ENCODE results near the gene GLI2.
A peak's percentile ranks its signal among the peaks of the same experiment; 100 is the strongest.

The GLI2 gene

DNA sequence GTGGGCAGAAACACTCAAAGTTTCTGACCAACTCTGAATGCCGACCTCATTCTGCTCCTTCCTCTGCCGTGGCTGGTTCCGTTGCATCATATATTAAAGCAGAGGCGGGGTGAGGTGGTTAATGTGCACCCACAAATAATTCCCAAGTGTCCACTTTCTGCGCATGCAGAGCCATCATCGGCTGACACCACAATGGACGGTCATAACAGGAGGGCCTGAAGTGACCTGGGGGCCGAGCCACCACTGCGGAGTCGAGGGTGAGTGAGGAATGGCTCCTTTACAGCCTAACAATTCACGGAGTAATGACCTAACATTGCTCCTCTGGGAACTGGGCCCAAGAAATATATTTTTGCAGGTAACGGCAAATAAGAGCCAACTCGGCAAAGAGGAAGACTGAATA is 32.9 kb upstream of the GLI2 start:
- no peaks in the 10 kb centered on the region for H3K36me3 ChIP-seq (ENCODE audit: insufficient read depth, insufficient read length, low read length)
- H3K4me1 ChIP-seq (ENCODE audit: insufficient read depth, insufficient read length), result peaks cover 25% of the 10 kb centered on the region
- DNase-seq (ENCODE audit: low read depth, low spot score), result no peak
- TF ChIP-seq ZNF274 (IDR thresholded peaks at IDR 0.05; ENCODE audit: low read depth, low read length) (no peak), YY1 (IDR thresholded peaks at IDR 0.05; ENCODE audit: insufficient read depth, insufficient read length) (no peak), SUZ12 (IDR thresholded peaks at IDR 0.05; ENCODE audit: extremely low read depth, insufficient read depth, insufficient read length) (no peak)
- no peak overlapping the region for H3K9ac ChIP-seq (ENCODE audit: insufficient read length, low read depth)
- no peak overlapping the region for H3K4me3 ChIP-seq (ENCODE audit: insufficient read length, low read depth)
- peaks cover 7% of the 10 kb centered on the region for H3K27me3 ChIP-seq (ENCODE audit: insufficient read depth, insufficient read length)
- H3K9me3 ChIP-seq (ENCODE audit: insufficient read depth, low read length), result no peaks in the 10 kb centered on the region

DNA sequence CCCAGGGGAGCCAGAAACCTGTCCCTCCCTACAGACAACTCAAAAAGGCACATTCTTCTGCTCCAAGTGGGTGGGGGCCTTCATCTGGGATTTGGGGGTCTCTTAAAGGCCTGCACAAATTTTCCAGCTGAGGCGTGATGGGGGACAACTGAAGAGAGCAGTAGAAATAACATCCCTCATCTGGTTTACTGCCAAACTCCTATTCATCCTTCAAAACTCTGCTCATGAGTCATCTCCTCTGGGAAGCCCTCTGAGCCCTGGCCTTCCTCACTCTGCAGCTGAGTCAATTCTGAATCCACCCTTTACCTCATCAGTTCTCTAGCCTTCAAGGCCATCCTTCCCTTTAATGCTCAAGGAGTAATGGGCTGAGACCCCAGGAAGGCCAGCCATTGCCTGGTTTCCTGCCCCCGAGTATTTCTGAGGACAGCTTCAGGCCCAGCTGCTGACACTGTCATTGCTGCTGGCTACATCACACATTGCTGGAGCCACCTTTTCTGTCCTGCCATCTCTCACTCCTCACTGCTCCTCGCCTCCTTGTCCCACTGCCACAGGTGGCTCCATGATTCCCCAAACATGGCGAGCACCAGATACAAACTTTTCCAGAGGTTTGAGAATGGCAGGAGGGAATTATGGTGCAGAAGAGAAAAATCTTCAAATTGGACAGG is 32.2 kb upstream of the GLI2 start:
- Histone ChIP-seq H3K4me3 (ENCODE audit: insufficient read length, low read depth) (no peak overlapping the region), H3K27me3 (ENCODE audit: insufficient read depth, insufficient read length) (peaks cover 7% of the 10 kb centered on the region), H3K4me1 (ENCODE audit: insufficient read depth, insufficient read length) (peaks cover 27% of the 10 kb centered on the region), H3K9ac (ENCODE audit: insufficient read length, low read depth) (no peak overlapping the region), H3K36me3 (ENCODE audit: insufficient read depth, insufficient read length, low read length) (no peaks in the 10 kb centered on the region), H3K9me3 (ENCODE audit: insufficient read depth, low read length) (no peaks in the 10 kb centered on the region)
- TF ChIP-seq YY1 (IDR thresholded peaks at IDR 0.05; ENCODE audit: insufficient read depth, insufficient read length) (no peak), ZNF274 (IDR thresholded peaks at IDR 0.05; ENCODE audit: low read depth, low read length) (no peak), SUZ12 (IDR thresholded peaks at IDR 0.05; ENCODE audit: extremely low read depth, insufficient read depth, insufficient read length) (no peak)
- DNase-seq (ENCODE audit: low read depth, low spot score), result no peak

DNA sequence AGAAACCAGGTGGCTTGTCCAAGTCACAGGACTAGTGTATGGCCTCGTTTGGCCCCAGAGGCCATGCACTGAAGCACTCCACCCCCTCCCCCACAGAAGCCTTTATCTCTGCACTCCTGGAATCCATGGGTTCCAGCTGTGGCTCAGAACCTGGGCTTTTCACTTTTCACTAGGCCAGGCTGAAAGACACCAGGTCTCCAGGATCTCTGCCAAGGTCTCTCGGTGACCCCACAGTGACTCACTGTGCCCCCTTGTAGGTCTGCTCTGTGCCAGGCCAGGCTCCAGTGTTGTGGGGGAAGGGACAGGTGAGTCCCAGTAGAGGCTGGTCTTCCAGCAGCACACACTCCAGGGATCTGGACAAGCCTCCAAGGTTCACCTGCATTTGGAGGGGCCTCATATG is 31.0 kb upstream of the GLI2 start:
- no peak overlapping the region for H3K4me3 ChIP-seq (ENCODE audit: insufficient read length, low read depth)
- peaks cover 27% of the 10 kb centered on the region for H3K4me1 ChIP-seq (ENCODE audit: insufficient read depth, insufficient read length)
- no peak overlapping the region for H3K9ac ChIP-seq (ENCODE audit: insufficient read length, low read depth)
- no peaks in the 10 kb centered on the region for H3K36me3 ChIP-seq (ENCODE audit: insufficient read depth, insufficient read length, low read length)
- no peaks in the 10 kb centered on the region for H3K9me3 ChIP-seq (ENCODE audit: insufficient read depth, low read length)
- DNase-seq (ENCODE audit: low read depth, low spot score), result no peak
- no peak for TF ChIP-seq YY1 (IDR thresholded peaks at IDR 0.05; ENCODE audit: insufficient read depth, insufficient read length)
- TF ChIP-seq SUZ12 (IDR thresholded peaks at IDR 0.05; ENCODE audit: extremely low read depth, insufficient read depth, insufficient read length), result no peak
- no peak for TF ChIP-seq ZNF274 (IDR thresholded peaks at IDR 0.05; ENCODE audit: low read depth, low read length)
- peaks cover 7% of the 10 kb centered on the region for H3K27me3 ChIP-seq (ENCODE audit: insufficient read depth, insufficient read length)

DNA sequence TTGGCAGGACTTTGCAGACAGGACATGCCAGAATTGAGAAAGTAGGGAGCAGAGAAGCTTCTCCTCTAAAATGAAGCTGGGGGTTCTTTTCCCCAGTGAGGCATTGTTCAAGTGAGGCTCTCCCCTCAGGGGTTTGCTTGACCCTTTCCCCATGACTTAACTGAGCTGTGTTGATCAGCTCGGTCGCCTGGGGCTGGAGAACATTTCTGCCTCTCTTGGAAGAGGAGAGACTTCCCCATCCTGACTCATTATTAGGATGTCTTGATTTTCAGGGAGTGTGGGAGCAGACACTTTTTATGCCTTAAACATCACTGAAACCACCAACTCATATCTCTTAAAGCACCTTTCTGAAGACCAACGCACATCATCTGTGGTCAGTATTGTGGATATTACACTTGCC is 27.9 kb upstream of the GLI2 start:
- H3K4me3 ChIP-seq (ENCODE audit: insufficient read length, low read depth), result no peak overlapping the region
- peaks cover 16% of the 10 kb centered on the region for H3K4me1 ChIP-seq (ENCODE audit: insufficient read depth, insufficient read length)
- peaks cover 17% of the 10 kb centered on the region for H3K27me3 ChIP-seq (ENCODE audit: insufficient read depth, insufficient read length)
- no peaks in the 10 kb centered on the region for H3K9me3 ChIP-seq (ENCODE audit: insufficient read depth, low read length)
- TF ChIP-seq SUZ12 (IDR thresholded peaks at IDR 0.05; ENCODE audit: extremely low read depth, insufficient read depth, insufficient read length), result no peak
- no peak for TF ChIP-seq ZNF274 (IDR thresholded peaks at IDR 0.05; ENCODE audit: low read depth, low read length)
- no peak for TF ChIP-seq YY1 (IDR thresholded peaks at IDR 0.05; ENCODE audit: insufficient read depth, insufficient read length)
- no peaks in the 10 kb centered on the region for H3K36me3 ChIP-seq (ENCODE audit: insufficient read depth, insufficient read length, low read length)
- no peak overlapping the region for H3K9ac ChIP-seq (ENCODE audit: insufficient read length, low read depth)
- DNase-seq (ENCODE audit: low read depth, low spot score), result no peak

DNA sequence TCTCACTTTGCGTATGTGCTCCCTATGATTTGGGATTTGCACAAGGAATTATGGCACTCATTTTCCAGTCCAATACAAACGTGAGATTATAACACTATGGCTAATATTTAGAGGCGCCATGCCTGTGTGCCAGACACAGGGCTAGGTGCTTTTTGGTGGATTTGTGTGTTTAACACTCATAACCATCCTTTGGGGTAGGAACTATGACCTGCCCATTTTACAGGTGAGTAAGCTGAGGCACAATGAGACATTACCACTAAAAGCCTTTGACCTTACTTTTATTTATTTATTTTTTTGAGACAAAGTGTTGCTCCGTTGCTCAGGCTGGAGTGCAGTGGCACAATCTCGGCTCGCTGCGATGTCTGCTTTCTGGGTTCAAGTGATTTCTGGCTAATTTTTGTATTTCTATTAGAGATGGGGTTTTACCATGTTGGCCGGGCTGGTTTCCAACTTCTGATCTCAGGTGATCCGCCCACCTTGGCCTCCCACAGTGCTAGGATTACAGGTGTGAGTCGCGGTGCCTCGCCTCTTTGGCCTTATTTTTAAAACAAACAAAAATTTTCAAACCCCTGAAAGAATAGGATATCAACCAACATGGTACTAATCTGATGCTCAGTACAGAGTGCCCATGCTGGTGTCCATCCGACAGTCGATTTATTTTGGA is 26.6 kb upstream of the GLI2 start:
- Histone ChIP-seq H3K9me3 (ENCODE audit: insufficient read depth, low read length) (no peaks in the 10 kb centered on the region), H3K4me3 (ENCODE audit: insufficient read length, low read depth) (no peak overlapping the region), H3K27me3 (ENCODE audit: insufficient read depth, insufficient read length) (peaks cover 21% of the 10 kb centered on the region), H3K36me3 (ENCODE audit: insufficient read depth, insufficient read length, low read length) (no peaks in the 10 kb centered on the region), H3K9ac (ENCODE audit: insufficient read length, low read depth) (no peak overlapping the region), H3K4me1 (ENCODE audit: insufficient read depth, insufficient read length) (peaks cover 15% of the 10 kb centered on the region)
- no peak for DNase-seq (ENCODE audit: low read depth, low spot score)
- TF ChIP-seq YY1 (IDR thresholded peaks at IDR 0.05; ENCODE audit: insufficient read depth, insufficient read length) (no peak), ZNF274 (IDR thresholded peaks at IDR 0.05; ENCODE audit: low read depth, low read length) (no peak), SUZ12 (IDR thresholded peaks at IDR 0.05; ENCODE audit: extremely low read depth, insufficient read depth, insufficient read length) (no peak)

DNA sequence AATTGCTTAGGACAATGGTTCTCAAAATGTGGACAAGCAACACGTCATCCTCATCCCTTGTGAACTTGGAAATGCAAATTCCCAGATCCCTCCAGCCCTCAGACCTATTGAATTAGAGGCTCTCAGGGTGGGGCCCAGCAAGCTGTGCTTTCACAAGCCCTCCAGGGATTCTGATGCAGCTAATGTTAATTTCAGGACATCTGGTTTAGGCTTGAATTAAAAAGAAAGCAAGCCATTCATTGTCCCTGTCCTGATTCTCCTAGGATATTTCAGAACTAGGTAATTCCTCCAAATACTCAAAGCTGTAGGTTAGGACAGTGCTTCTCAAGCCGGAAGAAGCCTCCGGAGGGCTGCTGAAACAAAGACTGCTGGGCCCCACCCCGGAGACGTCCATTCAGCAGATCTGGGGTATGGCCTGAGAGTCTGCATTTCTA is 26.0 kb upstream of the GLI2 start:
- Histone ChIP-seq H3K36me3 (ENCODE audit: insufficient read depth, insufficient read length, low read length) (no peaks in the 10 kb centered on the region), H3K4me3 (ENCODE audit: insufficient read length, low read depth) (no peak overlapping the region), H3K4me1 (ENCODE audit: insufficient read depth, insufficient read length) (peaks cover 15% of the 10 kb centered on the region), H3K9ac (ENCODE audit: insufficient read length, low read depth) (no peak overlapping the region), H3K27me3 (ENCODE audit: insufficient read depth, insufficient read length) (peaks cover 21% of the 10 kb centered on the region), H3K9me3 (ENCODE audit: insufficient read depth, low read length) (no peaks in the 10 kb centered on the region)
- DNase-seq (ENCODE audit: low read depth, low spot score), result peak; percentile 90
- TF ChIP-seq SUZ12 (IDR thresholded peaks at IDR 0.05; ENCODE audit: extremely low read depth, insufficient read depth, insufficient read length), result no peak
- TF ChIP-seq ZNF274 (IDR thresholded peaks at IDR 0.05; ENCODE audit: low read depth, low read length), result no peak
- TF ChIP-seq YY1 (IDR thresholded peaks at IDR 0.05; ENCODE audit: insufficient read depth, insufficient read length), result no peak

DNA sequence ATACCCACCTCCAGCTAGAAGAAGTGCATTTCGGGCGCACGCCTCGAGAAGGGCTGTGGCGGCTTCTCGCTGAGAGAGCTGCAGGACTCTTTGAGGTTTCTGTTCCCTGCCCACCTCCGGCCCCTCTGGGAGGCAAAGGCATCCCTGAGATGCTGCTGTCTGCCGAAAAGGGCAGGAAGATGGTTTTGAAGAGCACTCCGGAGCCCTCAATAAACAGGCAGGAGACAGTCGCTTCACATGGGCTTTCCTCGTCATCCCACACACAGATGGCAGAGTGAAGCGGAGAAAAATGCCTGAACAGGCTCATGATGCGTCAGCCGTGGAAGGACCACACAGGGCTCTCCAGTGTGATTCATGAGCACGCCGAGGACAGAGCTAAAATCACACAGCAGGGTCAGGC is 25.4 kb upstream of the GLI2 start:
- Histone ChIP-seq H3K4me3 (ENCODE audit: insufficient read length, low read depth) (no peak overlapping the region), H3K4me1 (ENCODE audit: insufficient read depth, insufficient read length) (peaks cover 15% of the 10 kb centered on the region), H3K36me3 (ENCODE audit: insufficient read depth, insufficient read length, low read length) (no peaks in the 10 kb centered on the region), H3K9me3 (ENCODE audit: insufficient read depth, low read length) (no peaks in the 10 kb centered on the region), H3K9ac (ENCODE audit: insufficient read length, low read depth) (peak overlapping the region; percentile 4), H3K27me3 (ENCODE audit: insufficient read depth, insufficient read length) (peaks cover 21% of the 10 kb centered on the region)
- TF ChIP-seq YY1 (IDR thresholded peaks at IDR 0.05; ENCODE audit: insufficient read depth, insufficient read length) (no peak), SUZ12 (IDR thresholded peaks at IDR 0.05; ENCODE audit: extremely low read depth, insufficient read depth, insufficient read length) (no peak), ZNF274 (IDR thresholded peaks at IDR 0.05; ENCODE audit: low read depth, low read length) (no peak)
- no peak for DNase-seq (ENCODE audit: low read depth, low spot score)
